Measurements from ENCODE around the gene GNAT2. TPM values are rescaled to one million over a fixed set of nuclear protein-coding genes. Genes with fewer than 3 reads are reported as not detected.

Gene GNAT2
- total and polyA plus RNA-seq, 10 of the 15 experiments (the other 5 are each of a cell fraction or from before 2014, with no cell fraction given): 0.08 to 1.3 (median 0.41) TPM

- TF ChIP-seq NKRF (conservative IDR thresholded peaks at IDR 0.05) (no peak), KDM1A (IDR thresholded peaks at IDR 0.05; ENCODE audit: borderline replicate concordance) (no peak), ESRRA (IDR thresholded peaks at IDR 0.05; ENCODE audit: low read length) (no peak), TCF7 (IDR thresholded peaks at IDR 0.05; ENCODE audit: borderline replicate concordance) (no peak)
These were observed 8.4 kb upstream of the GNAT2 start (continued) for GRCh38 chr1:109627692-109628399.

DNA sequence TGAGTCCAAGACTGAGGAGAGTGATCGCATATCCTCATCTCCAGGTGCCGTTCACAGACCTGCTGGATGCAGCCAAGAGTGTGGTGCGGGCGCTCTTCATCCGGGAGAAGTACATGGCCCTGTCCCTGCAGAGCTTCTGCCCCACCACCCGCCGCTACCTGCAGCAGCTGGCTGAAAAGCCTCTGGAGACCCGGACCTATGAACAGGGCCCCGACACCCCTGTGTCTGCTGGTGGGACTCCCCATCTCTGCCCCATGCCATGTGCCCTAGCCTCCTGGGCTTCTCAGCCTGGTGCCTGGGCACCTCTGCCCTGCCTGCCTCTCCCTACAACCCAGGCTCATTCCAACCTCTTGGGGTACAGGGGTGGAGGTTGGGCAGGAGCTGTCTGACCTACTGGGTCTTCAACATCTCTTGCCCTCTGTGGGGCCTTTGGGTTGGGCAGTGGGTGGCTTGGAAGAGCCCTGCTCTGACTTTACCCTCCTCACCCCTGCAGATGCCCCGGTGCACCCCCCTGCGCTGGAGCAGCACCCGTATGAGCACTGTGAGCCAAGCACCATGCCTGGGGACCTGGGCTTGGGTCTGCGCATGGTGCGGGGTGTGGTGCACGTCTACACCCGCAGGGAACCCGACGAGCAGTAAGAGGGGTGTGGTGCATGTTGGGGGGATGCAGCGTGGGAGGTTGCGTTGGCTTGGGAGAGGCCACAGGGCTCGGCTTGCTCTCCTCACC lies 7.4 kb upstream of the GNAT2 start:
- Histone ChIP-seq H3K36me3 (ENCODE audit: control insufficient read depth in 2 of 2, insufficient read depth in 2 of 2, low read length in 1 of 2) (peaks cover 8 to 29% of the 10 kb centered on the region in 2 experiments; a peak in 3 of 4 replicates), H3K9me3 (replicated peaks; ENCODE audit: control insufficient read depth, insufficient read depth, low read length) (no peaks in the 10 kb centered on the region), H3K9ac (ENCODE audit: control insufficient read depth, insufficient read depth, low read length) (no peak overlapping the region), H4K20me1 (ENCODE audit: control insufficient read depth, insufficient read depth) (no peaks in the 10 kb centered on the region), H3K4me3 (no peak overlapping the region), H3K27me3 (replicated peaks in 1 of 2; ENCODE audit: control insufficient read depth in 2 of 2, insufficient read depth in 2 of 2, low read length in 1 of 2) (no peaks in the 10 kb centered on the region), H3K4me1 (ENCODE audit: control insufficient read depth, insufficient read depth, low read length) (peaks cover 29% of the 10 kb centered on the region), H3K4me2 (ENCODE audit: control insufficient read depth, insufficient read depth) (no peak overlapping the region), H3K79me2 (ENCODE audit: control insufficient read depth, insufficient read depth, low read length) (peaks cover 29% of the 10 kb centered on the region), H3K27ac (ENCODE audit: control insufficient read depth, insufficient read depth) (no peak overlapping the region), H2AFZ (ENCODE audit: control insufficient read depth, low read depth, low read length) (no peak overlapping the region)
- FAIRE-seq (no peak), ATAC-seq (no peak), DNase-seq (ENCODE audit: low read depth, low spot score) (no peak)
- in situ Hi-C loops (cut with MboI): no loop called here
- BruUV-seq (replicated peaks): no TSS peak
- POLR2A ChIA-PET: no interaction called here
- RAD21 ChIA-PET (ENCODE audit: unreplicated experiment): interaction anchor here (1.4 kb wide), 1 partner anchor 81 kb away, joined by 5 read pairs; no protein-coding TSS in a partner anchor
- intact Hi-C loops (cut with micrococcal nuclease; ENCODE audit: unreplicated experiment): no loop called here
- CTCF ChIA-PET: interaction anchor here (1.0 to 6.3 kb wide), 2 partner anchors 78 to 81 kb away, joined by 6 to 38 read pairs; partner anchors contain the start of gene GNAI3
- SMC1A ChIA-PET (ENCODE audit: uncharacterized antibody, unreplicated experiment): interaction anchor here (1.0 to 5.4 kb wide), 2 partner anchors 27 to 81 kb away, joined by 3 to 36 read pairs; no protein-coding TSS in a partner anchor
- 97% methylated on average over 21 of the region's 21 CpGs for WGBS (ENCODE audit: insufficient coverage, insufficient replicate concordance, low lambda C conversion rate, missing lambda C conversion rate)
- TF ChIP-seq SRF (IDR thresholded peaks at IDR 0.05; ENCODE audit: low read depth in 2 of 2, low read length in 2 of 2) (no peak), RB1 (IDR thresholded peaks at IDR 0.05; ENCODE audit: borderline replicate concordance) (no peak), POLR2A (IDR thresholded peaks at IDR 0.05; ENCODE audit: low read depth, low read length) (no peak), MXI1 (IDR thresholded peaks at IDR 0.05; ENCODE audit: low read depth, low read length) (no peak), RAD21 (IDR thresholded peaks at IDR 0.05; ENCODE audit: insufficient read depth, low read depth, low read length) (no peak), ZZZ3 (IDR thresholded peaks at IDR 0.05; ENCODE audit: control insufficient read depth, insufficient read length, low read depth) (no peak), NKRF (conservative IDR thresholded peaks at IDR 0.05) (no peak), MLLT1 (IDR thresholded peaks at IDR 0.05) (no peak), KLF5 (IDR thresholded peaks at IDR 0.05; ENCODE audit: partially characterized antibody) (no peak), IKZF1 (conservative IDR thresholded peaks at IDR 0.05) (no peak)

Data from GM12878 (cell line).